ENCODE measurements around the gene MYL11.

Gene MYL11

DNA sequence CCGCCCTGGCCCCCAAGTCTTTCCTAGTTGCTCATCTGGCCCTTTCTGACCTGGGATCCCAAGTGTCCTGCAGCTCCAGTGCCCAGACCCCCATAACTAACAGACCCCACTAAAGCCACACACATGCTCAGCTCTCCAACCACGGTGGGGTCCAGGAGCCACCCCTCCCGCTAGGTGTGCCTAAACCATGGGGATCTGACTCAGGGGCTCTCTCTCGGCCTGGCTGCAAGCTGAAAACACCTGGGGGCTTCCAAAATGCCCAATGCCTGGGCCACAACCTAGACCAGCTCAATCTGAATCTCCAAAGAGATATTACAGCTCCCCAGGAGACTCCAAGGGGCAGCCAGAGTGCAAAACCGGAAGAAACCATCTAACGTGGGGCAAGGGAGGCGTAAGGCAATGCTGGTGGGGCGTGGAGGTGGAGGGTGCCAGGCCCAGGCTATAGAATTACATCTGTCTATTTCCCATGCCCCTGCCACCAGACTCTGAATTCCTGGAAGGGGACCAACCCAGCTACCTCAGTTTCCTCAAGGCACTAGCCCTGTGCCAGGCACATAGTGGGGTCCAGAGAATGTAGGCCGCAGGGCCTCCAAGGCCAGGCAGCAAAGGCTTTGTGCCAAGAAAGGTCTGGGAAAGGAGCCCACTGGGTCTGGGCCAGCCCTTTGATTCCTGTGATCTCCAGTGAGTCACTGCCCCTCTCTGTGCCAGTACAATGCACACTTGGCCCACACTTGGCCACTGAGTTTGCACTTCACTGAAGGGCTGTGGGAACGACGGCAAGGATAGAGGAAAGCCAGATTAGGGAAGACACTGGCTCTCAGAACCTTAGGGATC is 22.8 kb upstream of the MYL11 start:
- H3K4me3 ChIP-seq (replicated peaks; ENCODE audit: insufficient read depth, low read length), result no peak overlapping the region
- no peaks in the 10 kb centered on the region for H3K27me3 ChIP-seq (ENCODE audit: insufficient read depth, poor library complexity, severe bottlenecking)
- no peak for DNase-seq (ENCODE audit: low read depth in 1 of 2, low spot score in 1 of 2)
- no peak overlapping the region for H3K27ac ChIP-seq (replicated peaks)
- TF ChIP-seq SPI1 (IDR thresholded peaks at IDR 0.05; ENCODE audit: borderline replicate concordance, low read depth), result no peak
- TF ChIP-seq, protein P1, sequence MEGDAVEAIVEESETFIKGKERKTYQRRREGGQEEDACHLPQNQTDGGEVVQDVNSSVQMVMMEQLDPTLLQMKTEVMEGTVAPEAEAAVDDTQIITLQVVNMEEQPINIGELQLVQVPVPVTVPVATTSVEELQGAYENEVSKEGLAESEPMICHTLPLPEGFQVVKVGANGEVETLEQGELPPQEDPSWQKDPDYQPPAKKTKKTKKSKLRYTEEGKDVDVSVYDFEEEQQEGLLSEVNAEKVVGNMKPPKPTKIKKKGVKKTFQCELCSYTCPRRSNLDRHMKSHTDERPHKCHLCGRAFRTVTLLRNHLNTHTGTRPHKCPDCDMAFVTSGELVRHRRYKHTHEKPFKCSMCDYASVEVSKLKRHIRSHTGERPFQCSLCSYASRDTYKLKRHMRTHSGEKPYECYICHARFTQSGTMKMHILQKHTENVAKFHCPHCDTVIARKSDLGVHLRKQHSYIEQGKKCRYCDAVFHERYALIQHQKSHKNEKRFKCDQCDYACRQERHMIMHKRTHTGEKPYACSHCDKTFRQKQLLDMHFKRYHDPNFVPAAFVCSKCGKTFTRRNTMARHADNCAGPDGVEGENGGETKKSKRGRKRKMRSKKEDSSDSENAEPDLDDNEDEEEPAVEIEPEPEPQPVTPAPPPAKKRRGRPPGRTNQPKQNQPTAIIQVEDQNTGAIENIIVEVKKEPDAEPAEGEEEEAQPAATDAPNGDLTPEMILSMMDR (IDR thresholded peaks at IDR 0.05; ENCODE audit: insufficient read depth, low read length), result no peak
- TF ChIP-seq POLR2AphosphoS5 (IDR thresholded peaks at IDR 0.05; ENCODE audit: low read depth), result no peak
- no peak for TF ChIP-seq GABPA (IDR thresholded peaks at IDR 0.05; ENCODE audit: low read depth)
- TF ChIP-seq, protein P2, sequence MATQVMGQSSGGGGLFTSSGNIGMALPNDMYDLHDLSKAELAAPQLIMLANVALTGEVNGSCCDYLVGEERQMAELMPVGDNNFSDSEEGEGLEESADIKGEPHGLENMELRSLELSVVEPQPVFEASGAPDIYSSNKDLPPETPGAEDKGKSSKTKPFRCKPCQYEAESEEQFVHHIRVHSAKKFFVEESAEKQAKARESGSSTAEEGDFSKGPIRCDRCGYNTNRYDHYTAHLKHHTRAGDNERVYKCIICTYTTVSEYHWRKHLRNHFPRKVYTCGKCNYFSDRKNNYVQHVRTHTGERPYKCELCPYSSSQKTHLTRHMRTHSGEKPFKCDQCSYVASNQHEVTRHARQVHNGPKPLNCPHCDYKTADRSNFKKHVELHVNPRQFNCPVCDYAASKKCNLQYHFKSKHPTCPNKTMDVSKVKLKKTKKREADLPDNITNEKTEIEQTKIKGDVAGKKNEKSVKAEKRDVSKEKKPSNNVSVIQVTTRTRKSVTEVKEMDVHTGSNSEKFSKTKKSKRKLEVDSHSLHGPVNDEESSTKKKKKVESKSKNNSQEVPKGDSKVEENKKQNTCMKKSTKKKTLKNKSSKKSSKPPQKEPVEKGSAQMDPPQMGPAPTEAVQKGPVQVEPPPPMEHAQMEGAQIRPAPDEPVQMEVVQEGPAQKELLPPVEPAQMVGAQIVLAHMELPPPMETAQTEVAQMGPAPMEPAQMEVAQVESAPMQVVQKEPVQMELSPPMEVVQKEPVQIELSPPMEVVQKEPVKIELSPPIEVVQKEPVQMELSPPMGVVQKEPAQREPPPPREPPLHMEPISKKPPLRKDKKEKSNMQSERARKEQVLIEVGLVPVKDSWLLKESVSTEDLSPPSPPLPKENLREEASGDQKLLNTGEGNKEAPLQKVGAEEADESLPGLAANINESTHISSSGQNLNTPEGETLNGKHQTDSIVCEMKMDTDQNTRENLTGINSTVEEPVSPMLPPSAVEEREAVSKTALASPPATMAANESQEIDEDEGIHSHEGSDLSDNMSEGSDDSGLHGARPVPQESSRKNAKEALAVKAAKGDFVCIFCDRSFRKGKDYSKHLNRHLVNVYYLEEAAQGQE (IDR thresholded peaks at IDR 0.05; ENCODE audit: insufficient replicate concordance, low read depth), result no peak

DNA sequence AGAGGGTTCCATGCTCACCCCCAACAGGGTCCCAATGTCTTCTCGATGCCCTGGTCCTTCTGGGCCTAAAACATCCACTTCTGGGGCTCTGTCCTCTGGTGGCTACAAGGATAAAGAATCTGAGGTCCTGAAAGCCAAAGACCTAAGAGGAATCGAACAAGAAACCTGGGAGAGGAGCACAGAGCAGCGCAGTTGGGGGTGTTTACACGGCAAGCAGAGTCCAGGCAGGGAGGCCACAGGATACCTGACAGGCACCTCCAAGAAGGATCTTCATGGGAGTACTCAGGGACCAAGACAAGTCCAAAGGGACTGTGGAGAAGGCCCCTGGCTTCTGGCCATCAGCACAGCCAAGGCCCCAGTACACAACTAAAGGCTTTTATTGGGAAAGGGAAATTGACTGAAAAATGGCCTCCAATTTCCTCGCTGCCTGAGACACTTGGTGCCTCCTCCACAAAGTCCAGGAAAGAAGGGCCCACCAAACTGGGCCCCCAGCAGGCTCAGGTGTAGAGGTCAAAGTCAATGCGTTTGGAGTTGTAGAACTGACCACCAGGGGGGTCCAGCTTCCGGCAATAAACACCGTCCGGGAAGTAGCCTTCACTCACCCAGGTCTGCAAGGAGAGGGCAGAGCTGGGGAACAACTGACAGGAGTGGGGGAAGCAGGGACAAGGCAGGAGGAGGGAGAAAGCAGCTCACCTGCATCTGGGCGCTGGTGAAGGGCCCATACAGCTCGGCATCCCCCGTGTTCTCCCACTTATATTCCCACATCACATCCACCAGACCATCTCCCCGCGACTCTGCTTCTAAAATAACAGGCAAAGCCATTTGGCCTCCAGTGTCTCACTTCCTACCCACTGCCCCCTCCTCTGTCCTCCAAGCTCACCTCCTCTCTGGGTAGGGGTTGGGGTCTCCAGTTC is 21.9 kb upstream of the MYL11 start:
- no peaks in the 10 kb centered on the region for H3K27me3 ChIP-seq (ENCODE audit: insufficient read depth, poor library complexity, severe bottlenecking)
- H3K27ac ChIP-seq (replicated peaks), result no peak overlapping the region
- no peak overlapping the region for H3K4me3 ChIP-seq (replicated peaks; ENCODE audit: insufficient read depth, low read length)
- TF ChIP-seq, protein P1 (IDR thresholded peaks at IDR 0.05; ENCODE audit: insufficient read depth, low read length), result no peak
- TF ChIP-seq SPI1 (IDR thresholded peaks at IDR 0.05; ENCODE audit: borderline replicate concordance, low read depth) (no peak), GABPA (IDR thresholded peaks at IDR 0.05; ENCODE audit: low read depth) (no peak), POLR2AphosphoS5 (IDR thresholded peaks at IDR 0.05; ENCODE audit: low read depth) (no peak)
- TF ChIP-seq, protein P2 (IDR thresholded peaks at IDR 0.05; ENCODE audit: insufficient replicate concordance, low read depth), result no peak
- no peak for DNase-seq (ENCODE audit: low read depth in 1 of 2, low spot score in 1 of 2)

DNA sequence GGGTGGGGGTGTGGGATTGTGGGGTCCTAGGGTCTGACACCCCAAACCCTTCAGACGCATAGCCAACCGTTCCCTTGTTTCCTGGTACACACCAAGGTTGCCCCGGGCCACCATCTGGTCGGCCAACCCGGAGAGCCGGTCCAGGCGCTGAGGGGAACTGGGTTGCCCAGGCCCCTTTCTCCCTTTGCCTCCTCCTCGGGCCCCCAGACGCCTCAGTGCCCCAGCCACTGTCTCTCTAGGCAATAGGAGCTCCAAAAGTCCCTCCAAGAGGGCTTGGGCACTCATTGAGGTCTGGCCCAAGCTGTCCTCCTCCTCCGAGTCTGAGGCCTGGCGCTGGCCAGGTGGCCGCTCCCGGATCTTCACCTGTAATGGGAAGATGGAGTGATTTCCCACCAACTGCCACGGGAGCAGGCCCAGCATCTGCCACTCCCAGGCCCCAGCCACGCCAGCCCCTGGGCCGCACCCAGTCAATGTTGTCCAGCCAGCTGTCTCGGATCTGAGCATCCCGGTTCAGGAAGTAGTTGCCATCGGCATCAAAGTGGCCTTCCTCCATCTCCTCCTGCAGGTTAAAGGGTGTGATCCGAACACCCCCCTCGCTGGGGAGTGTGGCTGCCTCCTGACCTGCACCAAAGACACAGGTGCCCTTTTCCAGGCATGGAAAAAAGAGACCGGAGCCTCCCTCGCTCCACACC is 21.0 kb upstream of the MYL11 start:
- no peak for DNase-seq (ENCODE audit: low read depth in 1 of 2, low spot score in 1 of 2)
- TF ChIP-seq, protein P2 (IDR thresholded peaks at IDR 0.05; ENCODE audit: insufficient replicate concordance, low read depth), result no peak
- TF ChIP-seq, protein P1 (IDR thresholded peaks at IDR 0.05; ENCODE audit: insufficient read depth, low read length), result no peak
- no peak for TF ChIP-seq SPI1 (IDR thresholded peaks at IDR 0.05; ENCODE audit: borderline replicate concordance, low read depth)
- no peak for TF ChIP-seq GABPA (IDR thresholded peaks at IDR 0.05; ENCODE audit: low read depth)
- no peak for TF ChIP-seq POLR2AphosphoS5 (IDR thresholded peaks at IDR 0.05; ENCODE audit: low read depth)
- no peaks in the 10 kb centered on the region for H3K27me3 ChIP-seq (ENCODE audit: insufficient read depth, poor library complexity, severe bottlenecking)
- no peak overlapping the region; the same call in 1 of the 2 replicates for H3K27ac ChIP-seq (replicated peaks)
- H3K4me3 ChIP-seq (replicated peaks; ENCODE audit: insufficient read depth, low read length), result no peak overlapping the region; the same call in 1 of the 2 replicates
